Suprapubic skin (tissue), 3 donors: ENCODE data around the gene FAM131C.

Source experiments
- CTCF ChIP-seq, 2 donors: fragments of 200-600 bp in 1 of 2; fragments of 450-650 bp in 1 of 2; sonication (generic) in 1 of 2; IDR thresholded peaks; one replicate each; pipeline ENCODE4 v1.5.1; 2016 to 2019; ENCODE audit warnings: antibody characterized with exemption in 2 of 2, mild to moderate bottlenecking in 1 of 2, moderate library complexity in 1 of 2
- EP300 ChIP-seq: sonication (generic); formaldehyde crosslinking; IDR thresholded peaks from one replicate; pipeline ENCODE4 v1.6.1; 2017; ENCODE audit warnings: antibody characterized with exemption
- POLR2A ChIP-seq, 2 donors: fragments of 450-650 bp; IDR thresholded peaks; one replicate each; pipeline ENCODE4 v1.6.1; 2017; ENCODE audit warnings: antibody characterized with exemption in 2 of 2, mild to moderate bottlenecking in 2 of 2, moderate library complexity in 2 of 2

- TF ChIP-seq CTCF (IDR thresholded peaks at IDR 0.05): no peak
- TF ChIP-seq POLR2A (IDR thresholded peaks at IDR 0.05): no peak
- TF ChIP-seq EP300: no peak
These were observed 23.1 kb downstream of the FAM131C start for GRCh38 chr1:16050328-16050727.
